Measurements from ENCODE around the gene LYL1.

- no peak for TF ChIP-seq CTCF (IDR thresholded peaks at IDR 0.05)
- TF ChIP-seq POLR2A (IDR thresholded peaks at IDR 0.05) = no peak
These were observed 19.7 kb upstream of the LYL1 start for GRCh38 chr19:13122275-13122878.

Data from thyroid gland (tissue), 4 donors.